Dedifferentiated amniotic fluid mesenchymal stem cell (primary cell): ENCODE results near the gene IGFL4.

Experiments
- DNase-seq: peaks from one replicate; pipeline ENCODE4 v3.0.0-alpha.2; 2016; ENCODE audit errors: extremely low spot score

IGFL4 gene

DNA sequence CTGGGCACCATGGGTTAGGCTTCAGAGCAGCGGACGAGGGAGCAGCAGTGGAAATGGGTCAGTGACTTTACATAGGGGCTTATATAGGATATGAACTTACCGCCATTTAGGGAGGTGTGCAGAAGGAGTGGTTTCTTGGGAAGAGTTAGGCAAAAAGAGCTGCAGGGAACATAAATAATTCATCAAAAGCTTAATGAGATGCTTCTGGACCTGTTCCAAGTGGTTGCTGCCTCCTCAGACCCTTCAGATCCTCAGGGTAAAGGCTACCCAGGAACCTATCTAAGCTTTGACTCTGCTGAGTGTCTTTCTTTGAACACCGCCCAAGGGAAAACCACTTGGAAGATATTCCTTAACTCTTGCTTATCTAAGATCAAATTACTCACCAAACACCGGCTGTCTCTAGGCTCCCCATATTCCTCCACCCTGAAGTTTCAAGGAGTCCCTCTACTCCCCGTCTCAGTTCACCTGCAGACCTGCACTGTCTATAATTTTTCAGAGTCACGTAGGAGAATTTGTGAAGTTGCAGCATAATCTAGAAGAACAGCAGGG lies at the start of gene IGFL4:
IGFL4 (minus strand) TSS at position 51 of the 549 bp plus-strand sequence; CDS start at position 11, 40 bp downstream.
- no peak for DNase-seq

DNA sequence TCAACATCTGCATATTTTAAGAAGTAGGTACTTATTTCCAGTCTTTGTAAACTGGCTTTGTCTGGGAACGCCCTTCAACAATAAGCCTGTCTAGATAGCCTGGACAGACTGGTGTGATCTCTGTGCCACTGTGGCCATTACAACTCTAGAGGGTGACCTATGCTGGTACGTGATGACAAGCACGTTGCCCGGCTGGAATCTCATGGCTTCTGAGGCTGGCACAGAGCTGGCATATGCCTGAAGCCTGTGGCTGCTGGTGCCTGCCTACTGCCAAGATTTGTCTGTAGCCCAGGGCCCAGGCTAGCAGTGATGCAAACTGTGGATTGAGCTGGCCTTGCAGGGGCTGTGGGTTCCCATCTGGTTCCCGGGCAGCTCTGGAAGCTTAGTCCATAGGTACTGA lies 49.6 kb upstream of the IGFL4 start:
- DNase-seq, result no peak

DNA sequence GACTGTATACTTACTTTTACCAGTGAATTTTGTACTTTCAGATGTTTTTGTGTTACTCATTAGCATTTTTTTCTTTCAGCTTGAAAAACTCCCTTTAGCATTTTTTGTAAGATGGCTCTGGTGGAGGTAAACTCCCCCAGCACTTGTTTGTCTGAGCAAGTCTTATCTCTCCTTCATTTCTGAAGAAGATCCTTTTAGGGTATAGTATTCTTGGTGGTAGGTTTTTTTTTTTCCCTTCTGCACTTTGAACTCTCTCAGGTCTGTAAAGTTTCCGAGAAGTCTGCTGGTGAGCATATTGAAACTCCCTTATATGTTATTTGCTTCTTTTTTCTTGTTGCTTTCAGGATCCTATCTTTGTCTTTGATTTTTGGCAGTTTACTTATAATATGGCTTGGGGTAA lies 48.6 kb upstream of the IGFL4 start:
- DNase-seq, result no peak

DNA sequence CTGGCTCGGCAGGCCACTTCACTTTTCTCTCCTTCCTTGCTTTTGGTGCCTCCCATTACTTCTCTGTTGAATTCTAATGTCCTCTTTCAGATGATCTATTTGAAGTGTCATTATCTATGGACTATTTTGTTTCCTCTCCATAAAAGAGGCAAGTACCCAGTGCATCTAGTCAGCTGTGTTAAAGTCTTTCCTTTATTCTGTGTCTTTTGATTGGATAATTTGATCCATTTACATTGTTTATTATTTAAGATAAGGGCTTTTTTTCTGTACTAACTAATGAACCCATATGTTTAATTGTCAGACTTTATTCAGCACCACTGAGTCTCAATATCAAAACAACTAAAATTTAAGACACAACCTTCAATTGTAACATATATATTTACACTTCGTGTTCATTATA lies 47.3 kb upstream of the IGFL4 start:
- no peak for DNase-seq

DNA sequence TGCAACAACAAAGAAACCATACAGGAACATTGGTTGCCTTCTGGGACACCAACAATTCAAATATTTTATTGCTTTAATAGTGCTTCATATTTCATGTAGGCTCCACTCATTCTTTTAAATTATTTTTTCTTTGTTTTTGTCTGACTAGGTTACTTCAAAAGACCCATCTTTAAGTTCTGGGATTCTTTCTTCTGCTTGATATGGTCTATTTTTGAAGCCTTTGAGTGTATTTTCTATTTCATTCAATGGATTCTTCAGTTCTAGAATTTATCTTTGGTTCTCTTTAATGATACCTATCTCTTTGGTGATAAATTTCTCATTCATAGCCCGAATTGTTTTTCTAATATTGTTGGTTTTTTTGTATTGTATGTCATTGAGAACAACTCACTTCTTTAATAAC lies 45.1 kb upstream of the IGFL4 start:
- DNase-seq, result no peak

DNA sequence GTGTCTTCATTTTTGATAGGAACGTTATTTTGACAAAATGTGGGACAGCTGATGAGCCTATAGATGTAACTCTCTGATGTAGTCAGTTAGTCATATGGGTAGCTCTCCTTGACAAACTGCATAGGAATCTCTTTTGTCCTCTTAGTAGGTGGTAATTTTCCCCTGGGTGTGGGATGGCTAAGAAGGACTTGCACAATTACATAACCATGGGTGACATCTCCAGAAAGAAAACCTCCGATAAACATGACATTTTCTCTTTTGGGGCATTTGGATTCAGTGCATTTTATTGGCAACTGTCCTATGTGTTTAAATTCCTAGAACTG lies 41.9 kb upstream of the IGFL4 start:
- no peak for DNase-seq

DNA sequence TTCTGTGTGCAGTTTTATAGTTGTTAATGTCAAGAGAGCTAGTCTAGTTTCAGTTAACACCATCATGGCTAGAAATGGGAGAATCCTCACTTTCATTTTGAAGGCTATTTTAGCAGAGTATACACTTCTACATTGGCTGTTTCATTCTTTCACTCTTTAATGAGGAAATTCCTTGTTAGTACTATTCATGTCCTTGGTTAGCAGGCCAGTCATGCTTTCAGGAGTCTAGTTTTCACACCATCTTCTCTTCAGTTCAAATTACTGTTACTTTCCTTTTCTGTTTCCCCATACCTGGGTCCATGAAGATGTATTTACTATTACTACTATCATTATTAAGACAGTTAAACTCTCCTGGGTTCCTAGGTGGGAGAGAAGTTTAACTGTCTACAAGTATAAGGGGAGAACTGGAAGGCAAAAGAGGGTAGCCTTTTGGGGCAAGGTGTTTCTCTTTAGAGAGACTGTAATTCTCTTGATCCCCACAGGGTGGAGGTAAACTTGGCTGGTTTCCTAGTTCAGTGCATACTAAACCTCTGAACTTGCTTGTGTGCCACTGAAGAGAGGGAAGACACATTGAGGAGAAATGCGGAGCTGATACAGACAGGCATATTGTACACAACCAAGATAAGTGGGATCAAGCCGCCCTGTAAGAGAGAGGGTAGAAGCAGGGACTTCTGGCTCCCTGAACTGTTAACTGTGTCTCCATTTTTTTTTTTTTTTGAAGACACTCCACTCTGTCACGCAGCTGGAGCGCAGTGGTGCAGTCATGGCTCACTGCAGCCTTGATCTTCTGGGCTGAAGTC lies 41.3 kb upstream of the IGFL4 start:
- DNase-seq, result peak; percentile 48

DNA sequence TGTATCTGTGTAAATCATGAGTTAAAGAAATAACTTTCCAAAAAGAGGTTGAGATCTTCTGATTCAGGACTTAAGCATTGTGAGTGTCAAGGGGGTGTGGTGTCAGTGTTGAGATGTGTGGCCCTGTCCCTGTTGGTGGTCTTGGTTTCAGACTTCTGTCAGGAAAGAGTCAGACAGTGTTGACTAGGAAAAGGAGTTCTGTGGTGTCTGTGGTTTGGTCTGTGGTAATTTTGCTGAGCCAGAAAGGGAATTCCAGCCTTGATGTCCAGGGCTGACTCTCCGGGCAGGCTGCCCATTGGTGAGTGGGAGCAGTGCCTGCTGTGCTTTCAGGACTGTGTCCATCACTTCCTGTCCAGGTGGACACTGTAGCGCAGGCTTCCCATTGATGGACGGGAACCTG lies 39.8 kb upstream of the IGFL4 start:
- DNase-seq, result peak; percentile 28

DNA sequence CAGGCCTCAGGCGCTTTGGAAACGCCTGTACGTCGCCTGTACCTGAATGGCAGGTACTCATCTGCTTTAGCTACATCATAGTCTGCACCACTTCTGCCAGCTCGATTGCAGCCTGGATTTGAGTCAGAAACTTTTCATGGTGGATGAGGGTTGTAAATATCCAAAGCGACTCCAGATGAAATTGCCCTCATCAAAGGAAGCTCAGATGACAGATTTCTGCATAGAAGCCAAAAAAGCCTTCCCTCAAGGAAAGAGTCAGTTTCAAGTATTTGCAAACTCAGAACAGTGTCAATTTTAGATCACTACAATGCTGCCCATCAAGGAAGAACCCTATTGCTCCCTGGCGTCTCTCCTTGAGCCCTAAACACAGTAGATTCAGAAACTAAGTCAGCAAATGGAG lies 38.8 kb upstream of the IGFL4 start:
- DNase-seq, result no peak

DNA sequence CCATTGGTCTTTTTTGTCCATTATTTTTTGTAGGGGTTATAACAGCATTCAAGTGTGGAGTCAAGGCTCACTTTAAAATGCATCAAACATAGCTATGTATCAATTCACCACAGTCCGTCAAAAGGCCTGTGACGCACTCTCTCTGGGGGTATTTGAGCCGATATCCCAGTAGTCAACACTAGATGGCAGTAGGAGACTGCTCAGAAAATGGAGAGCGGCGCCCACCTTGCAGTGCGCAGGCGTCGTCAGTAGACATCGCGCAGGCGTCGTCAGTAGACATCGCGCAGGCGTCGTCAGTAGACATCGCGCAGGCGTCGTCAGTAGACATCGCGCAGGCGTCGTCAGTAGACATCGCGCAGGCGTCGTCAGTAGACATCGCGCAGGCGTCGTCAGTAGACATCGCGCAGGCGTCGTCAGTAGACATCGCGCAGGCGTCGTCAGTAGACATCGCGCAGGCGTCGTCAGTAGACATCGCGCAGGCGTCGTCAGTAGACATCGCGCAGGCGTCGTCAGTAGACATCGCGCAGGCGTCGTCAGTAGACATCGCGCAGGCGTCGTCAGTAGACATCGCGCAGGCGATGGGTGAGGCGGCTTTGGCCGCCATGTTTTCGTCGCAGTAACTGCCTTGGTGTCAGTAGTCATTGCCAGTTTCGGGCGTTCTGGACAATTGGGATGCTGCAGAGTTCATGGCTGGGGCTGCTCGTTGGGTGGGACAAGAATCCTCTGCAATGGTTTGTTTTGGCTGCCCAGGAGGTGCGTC lies 38.0 kb upstream of the IGFL4 start:
- DNase-seq, result peak; percentile 48

DNA sequence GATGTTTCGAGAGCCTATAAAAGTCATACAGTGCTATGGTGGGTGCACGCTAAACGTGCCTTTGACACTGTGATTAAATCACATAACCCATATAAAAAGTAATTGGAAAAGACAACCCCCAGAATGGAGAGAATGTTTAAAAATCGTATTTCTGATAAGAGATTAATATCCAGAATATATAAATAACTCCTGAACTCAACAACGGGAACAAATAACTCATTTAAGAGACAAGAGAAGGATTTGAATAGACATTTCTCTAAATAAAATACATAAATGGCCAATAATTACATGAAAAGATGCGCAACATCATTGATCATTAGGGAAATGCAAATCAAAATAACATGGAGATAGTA lies 37.0 kb upstream of the IGFL4 start:
- no peak for DNase-seq

DNA sequence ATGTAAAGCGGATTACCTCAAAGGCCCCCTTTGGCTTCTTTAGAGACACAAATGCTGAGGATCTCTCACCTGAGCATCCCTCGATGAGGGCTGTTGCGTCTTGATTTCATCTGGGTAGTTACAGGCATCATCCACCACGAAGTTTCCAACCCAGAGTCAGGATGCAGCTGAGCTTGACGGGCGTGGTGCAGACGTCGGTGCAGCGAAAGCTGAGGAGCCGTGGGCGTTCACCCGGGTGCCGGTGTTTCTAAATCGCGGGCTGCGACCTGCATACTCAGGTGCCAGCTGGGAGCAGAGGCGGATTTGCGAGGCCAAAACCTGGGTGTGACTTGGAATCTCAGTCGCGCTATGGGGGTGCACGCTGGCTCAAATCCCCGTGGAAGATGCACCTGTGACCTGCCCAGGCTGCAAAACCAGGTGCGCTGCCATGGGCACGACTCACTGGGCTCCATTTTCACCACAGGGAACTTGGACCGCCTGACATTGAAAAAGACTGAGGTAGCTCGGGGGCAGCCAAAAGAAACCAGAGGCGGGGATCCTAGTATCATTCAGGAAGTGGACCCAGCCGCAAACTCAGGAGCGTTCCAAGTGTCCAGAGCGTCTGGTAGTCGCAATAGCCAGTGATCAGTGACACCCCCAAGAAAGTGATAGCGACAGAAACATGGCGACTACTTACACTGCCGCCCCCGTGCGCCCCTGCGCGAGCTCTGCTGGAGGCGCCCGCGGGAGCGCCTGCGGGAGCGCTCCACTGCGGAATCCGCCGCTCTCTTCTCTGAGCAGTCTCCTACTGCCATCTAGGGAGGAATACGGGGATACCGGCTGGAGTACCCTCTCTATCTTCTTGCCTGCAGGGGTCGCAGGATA lies 36.4 kb upstream of the IGFL4 start:
- peak; percentile 50 for DNase-seq

DNA sequence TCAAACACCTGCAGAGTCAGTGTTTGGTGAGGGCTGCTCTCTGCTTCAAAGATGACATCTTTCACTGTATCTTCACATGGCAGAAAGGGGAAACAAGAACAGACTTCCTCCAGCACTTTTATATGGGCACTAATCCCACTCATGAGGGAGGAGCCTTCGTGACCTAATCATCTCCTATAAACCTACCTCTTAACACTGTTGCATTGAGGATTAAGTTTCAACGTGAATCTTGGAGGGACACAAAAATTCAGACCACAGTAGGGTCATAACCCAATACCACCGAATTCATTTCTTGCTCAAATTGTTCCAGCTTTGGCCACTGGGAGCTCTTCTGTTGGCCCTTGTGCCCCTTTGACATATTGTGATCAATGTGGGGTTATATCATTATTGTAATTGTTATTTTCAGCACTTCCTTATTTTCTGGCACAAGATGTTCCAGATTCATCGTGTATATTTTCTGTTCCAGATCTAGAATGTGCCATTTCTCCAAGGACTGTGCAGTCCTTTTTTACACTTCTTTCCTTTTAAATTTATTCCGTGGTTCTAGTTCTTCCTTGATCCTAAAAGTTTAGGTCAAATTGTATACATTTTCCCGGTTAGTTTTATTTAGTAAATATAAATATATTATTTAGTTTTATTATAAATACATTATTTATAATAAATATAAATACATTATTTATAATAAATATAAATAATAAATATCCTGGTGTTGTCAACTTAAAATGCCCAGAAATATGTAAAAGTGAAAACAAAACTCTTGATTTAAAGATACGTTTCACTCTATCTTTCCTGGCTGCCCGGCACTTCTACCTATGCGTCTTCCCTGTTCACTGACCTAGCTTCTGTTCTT lies 35.5 kb upstream of the IGFL4 start:
- DNase-seq, result no peak

DNA sequence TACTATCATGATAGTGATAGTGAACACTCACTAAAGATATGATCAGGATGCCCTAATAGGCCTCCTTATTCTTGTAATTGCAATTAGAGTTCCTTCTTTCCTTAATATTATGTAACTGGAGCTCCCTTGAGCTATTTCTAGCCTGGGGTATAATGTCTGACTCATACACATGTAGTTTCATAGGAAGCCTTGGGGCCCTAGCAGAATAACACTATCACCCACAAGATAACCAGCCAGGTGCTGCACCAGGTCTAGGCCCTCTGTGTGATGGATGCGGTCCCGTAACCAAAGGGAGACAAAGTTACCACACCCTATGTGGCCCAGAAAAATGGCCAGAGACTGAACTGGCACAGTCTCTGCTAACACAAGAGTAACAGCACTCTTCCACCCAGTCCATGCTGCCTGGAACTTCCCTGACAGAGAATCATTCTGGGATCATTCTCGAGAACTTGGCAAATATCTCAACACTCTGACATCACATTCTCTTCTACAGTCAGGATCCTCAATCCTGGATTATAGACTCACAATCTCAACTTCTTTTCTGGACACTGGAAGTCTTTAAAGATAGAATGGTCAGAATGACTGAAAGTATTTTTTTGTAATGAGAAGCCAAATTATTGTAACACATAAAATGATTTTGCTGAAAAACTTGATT lies 32.6 kb upstream of the IGFL4 start:
- DNase-seq, result no peak

DNA sequence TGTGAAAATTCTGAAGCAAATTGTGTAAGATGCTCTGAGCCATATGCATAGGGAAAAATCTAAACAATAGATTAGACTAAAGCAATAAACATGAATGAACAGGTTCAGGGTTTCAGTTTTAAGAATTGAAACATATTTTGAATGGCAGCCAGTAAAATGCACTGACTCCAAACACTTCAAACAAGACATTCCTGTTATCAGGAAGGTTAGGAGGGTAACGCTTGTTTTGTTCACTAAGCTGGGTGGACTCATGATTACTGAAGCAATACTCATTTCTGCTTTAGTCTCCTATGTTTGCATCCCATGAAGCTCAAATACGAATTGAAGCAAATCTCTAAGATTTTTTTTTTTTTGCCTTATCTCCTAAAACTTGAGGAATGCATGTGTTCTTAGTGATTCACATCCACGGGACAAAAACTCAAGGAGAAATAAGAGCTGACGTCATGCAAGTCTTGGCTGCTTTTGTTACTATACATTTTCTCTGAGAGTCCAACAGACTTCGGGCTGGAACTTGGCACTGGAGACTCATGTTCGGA lies 29.1 kb upstream of the IGFL4 start:
- peak; percentile 83 for DNase-seq

DNA sequence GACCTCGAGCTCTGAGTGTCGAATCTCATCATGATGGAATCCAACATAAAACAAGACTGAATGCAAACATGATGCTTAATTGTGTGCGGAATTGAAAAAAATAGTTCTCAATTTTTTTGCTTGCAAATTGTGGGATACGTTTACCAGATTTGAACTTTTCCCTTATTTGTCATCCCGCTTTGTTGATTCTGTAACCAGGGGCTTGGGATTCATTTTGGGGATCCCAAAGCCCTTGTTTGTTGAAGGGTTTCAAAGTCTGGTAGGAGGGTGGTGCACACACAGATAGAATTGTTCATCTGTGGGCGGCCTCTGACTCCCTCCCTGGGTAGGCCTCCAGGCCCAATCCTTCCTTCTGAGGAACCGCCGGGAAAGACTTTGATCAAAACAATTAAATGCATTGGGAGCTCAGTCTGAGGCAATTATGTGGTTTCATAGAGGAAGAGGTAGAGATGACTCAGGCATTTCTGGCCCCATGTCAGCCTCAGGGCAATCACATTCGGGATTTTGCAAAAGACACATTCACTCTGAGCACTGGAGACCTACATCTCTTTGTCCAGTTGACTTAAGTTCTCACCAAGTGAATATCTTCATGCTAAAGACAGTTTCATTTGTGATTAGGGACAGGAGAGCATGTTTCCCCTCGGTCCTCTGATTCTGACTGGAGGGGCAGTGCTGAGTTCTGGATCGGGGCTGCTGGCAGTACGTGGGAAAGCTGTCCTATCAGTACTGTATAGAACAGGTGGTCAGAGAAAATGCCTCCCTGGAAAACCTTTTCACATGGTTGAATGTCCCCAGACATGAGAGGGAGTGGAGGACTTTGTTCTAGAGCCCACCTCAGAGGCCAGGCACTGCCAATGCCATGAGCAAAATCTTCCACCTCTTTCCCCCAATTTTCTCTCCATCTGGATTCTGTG lies 27.8 kb upstream of the IGFL4 start:
- peak; percentile 73 for DNase-seq

DNA sequence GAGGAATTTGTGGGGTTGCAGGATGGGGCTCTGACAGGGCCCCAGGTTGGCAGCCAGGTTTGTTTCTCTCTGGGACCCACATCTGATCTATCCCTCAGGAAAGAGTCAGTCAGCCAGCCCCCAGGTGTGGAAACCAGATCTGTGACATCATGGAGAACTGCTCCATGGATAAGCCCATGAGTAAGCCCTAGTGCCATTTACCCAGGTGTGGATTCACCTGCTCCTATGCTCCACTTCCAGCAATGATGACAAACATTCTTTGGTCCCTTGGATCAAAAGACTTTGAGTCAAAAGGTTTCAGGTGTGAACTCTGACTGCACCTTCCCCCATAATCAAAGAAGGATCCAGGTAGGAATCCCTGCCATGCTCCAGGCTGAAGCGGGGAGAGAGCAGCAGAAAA lies 26.9 kb upstream of the IGFL4 start:
- DNase-seq, result no peak

DNA sequence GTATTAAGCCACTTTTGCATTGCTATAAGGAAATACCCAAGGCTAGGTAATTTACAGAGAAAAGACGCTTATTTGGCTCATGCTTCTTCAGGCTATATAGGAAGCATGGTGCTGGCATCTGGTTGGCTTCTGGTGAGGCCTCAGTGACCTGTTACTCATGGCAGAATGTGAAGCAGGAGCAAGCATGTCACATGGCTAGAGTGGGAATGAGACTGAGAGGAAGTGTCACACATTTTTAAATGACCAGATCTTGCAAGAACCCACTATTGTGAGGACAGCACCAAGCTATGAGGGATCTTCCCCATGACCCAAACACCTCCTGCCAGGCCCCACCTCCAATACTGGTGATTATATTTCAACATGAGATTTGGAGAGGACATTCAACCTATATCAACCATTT lies 25.7 kb upstream of the IGFL4 start:
- DNase-seq, result no peak

DNA sequence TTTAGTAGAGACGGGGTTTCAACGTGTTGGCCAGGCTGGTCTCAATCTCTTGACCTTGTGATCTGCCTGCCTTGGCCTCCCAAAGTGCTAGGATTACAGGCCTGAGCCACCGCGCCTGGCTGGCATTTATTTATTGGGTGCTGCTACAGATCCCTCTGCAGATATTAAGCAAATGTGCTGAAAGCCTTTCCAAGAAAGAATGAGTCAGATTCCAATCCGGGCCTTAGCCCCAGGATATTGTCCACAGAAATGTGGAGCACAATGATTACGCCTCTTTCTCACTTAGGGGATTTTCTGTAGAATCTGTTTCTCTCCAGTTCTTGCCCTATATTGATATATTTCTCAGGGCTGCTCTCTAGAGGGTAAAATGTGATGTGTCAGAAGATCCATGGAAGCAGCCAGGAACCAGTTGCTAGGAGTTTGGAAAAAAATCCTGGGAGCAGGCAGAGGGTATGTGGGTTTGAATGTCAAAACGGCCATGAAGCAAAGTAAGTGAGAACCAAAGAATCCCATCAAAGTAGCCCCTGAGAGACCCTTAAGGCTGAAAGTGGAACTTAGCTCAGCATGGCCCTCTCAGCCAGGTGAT lies 24.8 kb upstream of the IGFL4 start:
- no peak for DNase-seq
